Panc1 (cell line): Measurements from ENCODE around the gene GAS5. TPM values are rescaled to one million over a fixed set of nuclear protein-coding genes. Genes with fewer than 3 reads are reported as not detected.

Experiments used
- ATAC-seq: fragments of 200-7000 bp; cut with Tn5 transposase; 2 replicates; pipeline ENCODE4 v1.9.1; 2020; ENCODE audit warnings: mild to moderate bottlenecking, moderate library complexity
- BruUV-seq: library from RNA; stranded (reverse); fragments of 400-500 nt; replicated peaks from 2 replicates; lab custom pipeline; 2021; lab: Mats Ljungman, UMichigan
- CTCF ChIA-PET: fragments of 300-600 bp; sonication (Branson Sonifier 250); formaldehyde crosslinking; loops from one replicate; lab custom pipeline; 2022; ENCODE audit warnings: antibody characterized with exemption; lab: Charles Lee
- POLR2A ChIA-PET: fragments of 300-600 bp; sonication (Branson Sonifier 250); formaldehyde crosslinking; loops from one replicate; lab custom pipeline; 2022; ENCODE audit warnings: antibody characterized with exemption; lab: Charles Lee
- DNase-seq: peaks from one replicate; pipeline ENCODE4 v3.0.0-alpha.2; 2010; ENCODE audit warnings: low read depth, low spot score
- H3K27ac ChIP-seq: 2 replicates; pipeline ENCODE4 v1.5.1; 2011; ENCODE audit warnings: mild to moderate bottlenecking, low read length, inconsistent platforms
- H3K27me3 ChIP-seq: fragments of 200-500 bp; sonication (Bioruptor generic); 2 replicates; pipeline ENCODE4 v1.6.0; 2014; ENCODE audit warnings: low read length, inconsistent platforms; ENCODE audit not compliant: control insufficient read depth, insufficient read depth
- H3K36me3 ChIP-seq: fragments of 200-500 bp; sonication (Bioruptor generic); 2 replicates; pipeline ENCODE4 v1.5.1; 2014; ENCODE audit warnings: inconsistent platforms, mild to moderate bottlenecking, low read length, moderate library complexity; ENCODE audit not compliant: control insufficient read depth, insufficient read depth
- H3K4me1 ChIP-seq: 2 replicates; pipeline ENCODE4 v1.5.1; 2011; ENCODE audit warnings: inconsistent platforms, mild to moderate bottlenecking, low read length, moderate library complexity; ENCODE audit not compliant: control insufficient read depth, insufficient read depth
- H3K4me3 ChIP-seq, 2 experiments: 2 replicates each; pipeline ENCODE4 v1.5.1; 2011 to 2012; ENCODE audit warnings: low read depth in 2 of 2, low read length in 2 of 2, mild to moderate bottlenecking in 2 of 2, inconsistent platforms in 1 of 2, moderate library complexity in 1 of 2
- H3K9me3 ChIP-seq: fragments of 200-500 bp; sonication (Bioruptor generic); 2 replicates; pipeline ENCODE4 v1.5.1; 2014; ENCODE audit warnings: low read depth, mild to moderate bottlenecking, inconsistent platforms, low read length, moderate library complexity; ENCODE audit not compliant: control insufficient read depth, insufficient read depth
- CTCF ChIP-seq: fragments of 450-650 bp; IDR thresholded peaks from 2 replicates; pipeline ENCODE4 v1.5.1; 2017; ENCODE audit warnings: mild to moderate bottlenecking
- POLR2AphosphoS5 ChIP-seq: IDR thresholded peaks from 2 replicates; pipeline ENCODE4 v1.6.1; 2012; ENCODE audit warnings: mild to moderate bottlenecking, low read depth, low read length, moderate library complexity
- REST ChIP-seq, 2 experiments: IDR thresholded peaks; 2 replicates each; pipeline ENCODE4 v1.6.1; 2011 to 2012; ENCODE audit warnings: low read depth in 2 of 2, control low read depth in 1 of 2, low read length in 1 of 2, mild to moderate bottlenecking in 1 of 2, moderate library complexity in 1 of 2; ENCODE audit not compliant: insufficient read depth in 1 of 2
- SIN3A ChIP-seq: IDR thresholded peaks from 2 replicates; pipeline ENCODE4 v1.6.1; 2012; ENCODE audit warnings: low read depth, mild to moderate bottlenecking, low read length, moderate library complexity, borderline replicate concordance; ENCODE audit not compliant: insufficient read depth
- TCF7L2 ChIP-seq: IDR thresholded peaks from 2 replicates; pipeline ENCODE4 v1.6.1; 2011; ENCODE audit warnings: mild to moderate bottlenecking, low read depth, low read length, inconsistent platforms
- in situ Hi-C: cut with HindIII; loops from 2 replicates; pipeline ENCODE4 v1.10.0; 2016; ENCODE audit warnings: low sequenced_read_pairs, low pct_unique_long_range_greater_than_20kb
- intact Hi-C: fragments of 100-400 bp; cut with micrococcal nuclease; formaldehyde crosslinking; loops from one replicate; pipeline ENCODE4 v1.10.0; 2022; ENCODE audit not compliant: unreplicated experiment
- total RNA-seq: library from RNA; stranded (reverse); gene quantifications from one replicate; pipeline ENCODE4 v1.2.1, GENCODE V29; 2021; ENCODE audit not compliant: unreplicated experiment

GAS5 gene
- total RNA-seq, 1 experiment from 2014 or later = 236 TPM

- no peak for TF ChIP-seq TCF7L2
- no peak for TF ChIP-seq SIN3A
- TF ChIP-seq REST (IDR thresholded peaks at IDR 0.05; ENCODE audit: insufficient read depth in 1 of 2, low read depth in 2 of 2, low read length in 1 of 2) = no peak
- TF ChIP-seq CTCF = no peak
- no peak for TF ChIP-seq POLR2AphosphoS5
- Histone ChIP-seq H3K9me3 (no peaks in the 10 kb centered on the region), H3K4me1 (peaks cover 26% of the 10 kb centered on the region), H3K36me3 (peaks cover 35% of the 10 kb centered on the region), H3K27ac (peak overlapping the region; percentile 97), H3K4me3 (peak overlapping the region; percentile 79 to 95), H3K27me3 (no peaks in the 10 kb centered on the region)
- in situ Hi-C loops (no loop called here), intact Hi-C loops (no loop called here)
- ChIA-PET POLR2A (interaction anchor here (1.2 kb wide), 1 partner anchor 9 kb away, joined by 4 read pairs; no protein-coding TSS in a partner anchor), CTCF (interaction anchor here (1.2 kb wide), 1 partner anchor 106 kb away, joined by 4 read pairs; no protein-coding TSS in a partner anchor)
- BruUV-seq = TSS peak; percentile 77
- ATAC-seq (no peak), DNase-seq (no peak)
These were observed 1.2 kb upstream of the GAS5 start for GRCh38 chr1:173869021-173869359.

DNA sequence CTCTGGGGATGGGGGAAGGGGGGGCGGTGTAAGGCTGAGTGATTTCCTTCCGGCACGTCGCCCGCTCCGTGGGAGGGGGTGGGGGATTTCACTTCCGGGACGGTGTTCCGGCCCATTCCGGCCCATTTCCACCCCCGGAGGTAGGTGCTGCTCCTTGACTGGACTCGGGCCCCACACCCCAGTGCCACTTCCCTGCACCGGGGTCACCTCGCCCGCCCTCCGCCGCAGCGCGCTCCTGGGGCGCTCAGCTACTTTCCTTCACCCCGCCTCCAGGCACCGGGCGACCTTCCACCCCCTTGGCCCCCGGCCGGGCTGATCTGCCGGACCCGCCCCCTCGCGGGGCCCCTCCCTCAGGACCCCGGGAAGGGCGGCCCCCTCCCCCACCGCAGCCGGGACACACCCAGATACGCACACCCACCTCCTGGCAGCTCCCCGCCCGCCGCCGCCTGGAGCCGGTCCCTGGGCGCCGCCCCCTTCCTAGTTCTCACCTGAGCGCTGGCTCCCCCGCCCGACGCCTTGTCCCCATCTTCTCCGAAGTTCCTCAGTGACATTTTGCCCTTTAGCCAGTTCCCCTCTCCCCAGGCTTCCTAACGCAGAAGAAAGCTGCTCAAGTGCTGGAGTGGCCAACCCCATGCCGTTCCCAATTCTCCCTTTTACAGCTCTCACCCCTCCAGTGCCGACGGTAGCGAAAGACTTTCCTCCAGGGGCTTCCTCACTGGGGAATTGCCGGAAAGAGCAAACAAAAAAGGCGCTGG, 654 bp upstream of the GAS5 start, which contains the start of gene ZBTB37:
Gene ZBTB37, plus strand, starts transcription at position 115 of the 755 bp plus-strand sequence. CDS start 1,846 bp downstream, outside the sequence.
- no TSS peak for BruUV-seq
- intact Hi-C loops = no loop called here
- Histone ChIP-seq H3K4me1 (peaks cover 32% of the 10 kb centered on the region), H3K27ac (peak within 1 kb of the TSS; percentile 97), H3K9me3 (no peaks in the 10 kb centered on the region), H3K27me3 (no peaks in the 10 kb centered on the region), H3K4me3 (peak within 1 kb of the TSS; percentile 79 to 95), H3K36me3 (peaks cover 40% of the 10 kb centered on the region)
- in situ Hi-C loops = no loop called here
- ATAC-seq = peak; percentile 85
- DNase-seq = no peak
- POLR2A ChIA-PET = interaction anchor here (0.5 to 1.2 kb wide), 6 partner anchors 9 to 420 kb away, joined by 3 to 4 read pairs (median 3); no protein-coding TSS in a partner anchor
- CTCF ChIA-PET = interaction anchor here (0.6 to 1.2 kb wide), 3 partner anchors 43 to 136 kb away, joined by 4 to 9 read pairs (median 4); no protein-coding TSS in a partner anchor
- TF ChIP-seq TCF7L2 (no peak), CTCF (no peak), REST (IDR thresholded peaks at IDR 0.05; ENCODE audit: insufficient read depth in 1 of 2, low read depth in 2 of 2, low read length in 1 of 2) (no peak), SIN3A (peak; percentile 95; the same call in 1 of the 2 replicates), POLR2AphosphoS5 (no peak; the same call in 1 of the 2 replicates)
